HCT116 (cell line): Measurements from ENCODE around the gene ADGRF4.

Source experiments
- CBX3 ChIP-seq: IDR thresholded peaks from 2 replicates; pipeline ENCODE4 v1.6.1; 2012; ENCODE audit warnings: low read depth
- EZH2 ChIP-seq: fragments of 200-600 bp; sonication (generic); IDR thresholded peaks from 2 replicates; pipeline ENCODE4 v1.6.1; 2017; ENCODE audit warnings: antibody characterized with exemption, mixed run types
- EZH2phosphoT487 ChIP-seq: fragments of 200-600 bp; IDR thresholded peaks from 2 replicates; pipeline ENCODE4 v1.6.1; 2018; ENCODE audit warnings: antibody characterized with exemption, borderline replicate concordance
- POLR2A ChIP-seq: IDR thresholded peaks from 2 replicates; pipeline ENCODE4 v1.7.0; 2011; ENCODE audit warnings: borderline replicate concordance; ENCODE audit not compliant: insufficient read depth, insufficient read length; ENCODE audit errors: extremely low read depth
- RAD21 ChIP-seq: IDR thresholded peaks from 2 replicates; pipeline ENCODE4 v1.6.1; 2012; ENCODE audit warnings: low read depth, mild to moderate bottlenecking
- SRF ChIP-seq: IDR thresholded peaks from 2 replicates; pipeline ENCODE4 v1.6.1; 2012; ENCODE audit warnings: low read depth
- YY1 ChIP-seq: IDR thresholded peaks from 2 replicates; pipeline ENCODE4 v1.6.1; 2011; ENCODE audit warnings: low read length, low read depth, moderate library complexity, mild to moderate bottlenecking; ENCODE audit not compliant: insufficient replicate concordance; ENCODE audit errors: extremely low read depth
- ZNF274 ChIP-seq: fragments of 200-500 bp; sonication (Bioruptor generic); IDR thresholded peaks from 2 replicates; pipeline ENCODE4 v1.6.1; 2014; ENCODE audit warnings: mild to moderate bottlenecking, low read depth, low read length, inconsistent platforms
- TF ChIP-seq, protein P1 (sequence below), 3 experiments: fragments of 200-600 bp in 1 of 3; sonication (generic) in 1 of 3; IDR thresholded peaks in 2 of 3; conservative IDR thresholded peaks in 1 of 3; 2 replicates each; pipeline ENCODE4 v1.5.1; 2012 to 2017; ENCODE audit warnings: low read depth in 2 of 3, low read length in 2 of 3, antibody characterized with exemption in 1 of 3, borderline replicate concordance in 1 of 3, control low read depth in 1 of 3, mild to moderate bottlenecking in 1 of 3, mixed read lengths in 1 of 3, mixed run types in 1 of 3, moderate library complexity in 1 of 3; ENCODE audit not compliant: insufficient read depth in 1 of 3
- TF ChIP-seq, protein P2 (sequence below): IDR thresholded peaks from 2 replicates; pipeline ENCODE4 v1.6.1; 2011; ENCODE audit warnings: mild to moderate bottlenecking, low read length, moderate library complexity; ENCODE audit not compliant: insufficient replicate concordance; ENCODE audit errors: extremely low read depth
- TF ChIP-seq, protein P3 (sequence below): IDR thresholded peaks from 2 replicates; pipeline ENCODE4 v1.6.1; 2012

DNA sequence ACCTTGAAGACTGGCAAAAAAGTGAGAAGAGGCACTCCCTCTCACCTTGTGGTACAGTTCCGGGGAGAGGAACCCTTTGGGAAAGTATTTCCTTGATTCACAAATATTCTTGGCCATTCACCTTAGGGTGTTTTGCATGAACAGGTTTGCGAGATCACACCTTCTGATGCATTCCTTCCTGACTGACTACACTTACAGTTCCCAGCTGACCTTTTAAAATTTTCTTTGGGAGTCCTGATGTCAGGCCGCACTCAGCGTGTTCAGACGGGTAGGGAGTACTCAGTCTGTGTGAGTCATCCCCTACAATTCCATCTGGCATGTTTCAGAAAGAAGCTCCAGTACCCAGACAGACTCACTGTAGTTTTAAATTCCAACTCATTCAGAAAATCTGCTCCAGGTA, 1.7 kb downstream of the ADGRF4 start:
- TF ChIP-seq ZNF274, result no peak
- TF ChIP-seq, protein P1, sequence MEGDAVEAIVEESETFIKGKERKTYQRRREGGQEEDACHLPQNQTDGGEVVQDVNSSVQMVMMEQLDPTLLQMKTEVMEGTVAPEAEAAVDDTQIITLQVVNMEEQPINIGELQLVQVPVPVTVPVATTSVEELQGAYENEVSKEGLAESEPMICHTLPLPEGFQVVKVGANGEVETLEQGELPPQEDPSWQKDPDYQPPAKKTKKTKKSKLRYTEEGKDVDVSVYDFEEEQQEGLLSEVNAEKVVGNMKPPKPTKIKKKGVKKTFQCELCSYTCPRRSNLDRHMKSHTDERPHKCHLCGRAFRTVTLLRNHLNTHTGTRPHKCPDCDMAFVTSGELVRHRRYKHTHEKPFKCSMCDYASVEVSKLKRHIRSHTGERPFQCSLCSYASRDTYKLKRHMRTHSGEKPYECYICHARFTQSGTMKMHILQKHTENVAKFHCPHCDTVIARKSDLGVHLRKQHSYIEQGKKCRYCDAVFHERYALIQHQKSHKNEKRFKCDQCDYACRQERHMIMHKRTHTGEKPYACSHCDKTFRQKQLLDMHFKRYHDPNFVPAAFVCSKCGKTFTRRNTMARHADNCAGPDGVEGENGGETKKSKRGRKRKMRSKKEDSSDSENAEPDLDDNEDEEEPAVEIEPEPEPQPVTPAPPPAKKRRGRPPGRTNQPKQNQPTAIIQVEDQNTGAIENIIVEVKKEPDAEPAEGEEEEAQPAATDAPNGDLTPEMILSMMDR (IDR thresholded peaks at IDR 0.05 in 2 of 3, conservative IDR thresholded peaks at IDR 0.05 in 1 of 3; ENCODE audit: borderline replicate concordance in 1 of 3, insufficient read depth in 1 of 3, low read depth in 2 of 3, low read length in 2 of 3), result no peak
- no peak for TF ChIP-seq EZH2
- TF ChIP-seq RAD21, result no peak
- TF ChIP-seq POLR2A, result no peak
- TF ChIP-seq, protein P2, sequence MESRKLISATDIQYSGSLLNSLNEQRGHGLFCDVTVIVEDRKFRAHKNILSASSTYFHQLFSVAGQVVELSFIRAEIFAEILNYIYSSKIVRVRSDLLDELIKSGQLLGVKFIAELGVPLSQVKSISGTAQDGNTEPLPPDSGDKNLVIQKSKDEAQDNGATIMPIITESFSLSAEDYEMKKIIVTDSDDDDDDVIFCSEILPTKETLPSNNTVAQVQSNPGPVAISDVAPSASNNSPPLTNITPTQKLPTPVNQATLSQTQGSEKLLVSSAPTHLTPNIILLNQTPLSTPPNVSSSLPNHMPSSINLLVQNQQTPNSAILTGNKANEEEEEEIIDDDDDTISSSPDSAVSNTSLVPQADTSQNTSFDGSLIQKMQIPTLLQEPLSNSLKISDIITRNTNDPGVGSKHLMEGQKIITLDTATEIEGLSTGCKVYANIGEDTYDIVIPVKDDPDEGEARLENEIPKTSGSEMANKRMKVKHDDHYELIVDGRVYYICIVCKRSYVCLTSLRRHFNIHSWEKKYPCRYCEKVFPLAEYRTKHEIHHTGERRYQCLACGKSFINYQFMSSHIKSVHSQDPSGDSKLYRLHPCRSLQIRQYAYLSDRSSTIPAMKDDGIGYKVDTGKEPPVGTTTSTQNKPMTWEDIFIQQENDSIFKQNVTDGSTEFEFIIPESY, result no peak
- peak; percentile 40; the same call in 1 of the 2 replicates for TF ChIP-seq CBX3
- TF ChIP-seq EZH2phosphoT487, result no peak
- no peak for TF ChIP-seq SRF
- no peak for TF ChIP-seq YY1
- TF ChIP-seq, protein P3, sequence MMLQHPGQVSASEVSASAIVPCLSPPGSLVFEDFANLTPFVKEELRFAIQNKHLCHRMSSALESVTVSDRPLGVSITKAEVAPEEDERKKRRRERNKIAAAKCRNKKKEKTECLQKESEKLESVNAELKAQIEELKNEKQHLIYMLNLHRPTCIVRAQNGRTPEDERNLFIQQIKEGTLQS, result no peak
